Gastroesophageal sphincter (tissue), 3 donors: Measurements from ENCODE around the gene GAB4.

Experiments used
- EP300 ChIP-seq: sonication (generic); formaldehyde crosslinking; IDR thresholded peaks from one replicate; pipeline ENCODE4 v1.6.1; 2017; ENCODE audit warnings: antibody characterized with exemption, mild to moderate bottlenecking
- POLR2A ChIP-seq, 2 donors: fragments of 450-650 bp; IDR thresholded peaks; one replicate each; pipeline ENCODE4 v1.6.1; 2017; ENCODE audit warnings: antibody characterized with exemption in 2 of 2, mild to moderate bottlenecking in 2 of 2, moderate library complexity in 1 of 2
- TF ChIP-seq, protein P1 (sequence below), 4 experiments: fragments of 200-600 bp in 2 of 4; fragments of 450-650 bp in 2 of 4; sonication (generic) in 1 of 4; IDR thresholded peaks; one replicate each; pipeline ENCODE4 v1.5.1; 2017 to 2019; ENCODE audit warnings: antibody characterized with exemption in 4 of 4, mild to moderate bottlenecking in 2 of 4, moderate library complexity in 2 of 4

DNA sequence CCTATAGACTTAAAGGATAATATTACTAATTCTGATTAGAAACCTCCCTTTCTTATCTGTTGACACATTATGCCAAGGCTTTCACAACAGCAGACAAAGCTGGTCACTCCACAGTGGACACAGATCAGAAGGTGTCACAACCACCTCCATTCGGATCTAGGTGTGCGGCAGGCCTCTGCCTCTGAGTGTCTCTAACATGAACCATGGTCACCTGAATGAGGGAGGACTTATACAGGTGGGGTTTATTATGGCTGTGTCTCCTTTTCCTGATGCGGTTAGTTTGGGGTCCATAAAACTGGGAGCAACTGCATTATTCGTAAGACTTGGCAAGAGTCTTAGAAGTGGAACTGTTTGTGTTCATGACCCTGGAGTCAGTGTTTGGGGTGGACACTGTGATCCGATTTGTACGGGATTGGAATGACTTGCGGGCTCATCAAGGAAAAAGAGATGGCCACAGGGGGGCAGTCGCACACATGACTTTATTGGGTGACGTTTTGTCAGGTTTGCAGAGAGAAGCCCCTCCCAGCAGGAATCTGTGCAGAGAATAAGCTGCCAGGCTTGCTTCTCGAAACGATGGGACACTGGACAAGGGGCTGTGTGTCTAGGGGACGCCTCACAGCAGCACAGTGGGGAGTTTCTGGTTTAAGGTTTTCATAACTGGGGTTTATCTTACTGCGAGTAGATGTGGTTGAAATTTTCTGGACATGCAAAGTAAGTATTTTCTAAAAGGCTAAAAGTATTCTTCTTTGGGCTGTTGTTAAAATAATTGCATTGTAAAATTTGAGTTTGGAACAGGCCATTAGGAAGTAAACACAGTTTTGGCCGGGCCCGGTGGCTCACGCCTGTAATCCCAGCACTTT lies 90.6 kb downstream of the GAB4 start:
- TF ChIP-seq, protein P1, sequence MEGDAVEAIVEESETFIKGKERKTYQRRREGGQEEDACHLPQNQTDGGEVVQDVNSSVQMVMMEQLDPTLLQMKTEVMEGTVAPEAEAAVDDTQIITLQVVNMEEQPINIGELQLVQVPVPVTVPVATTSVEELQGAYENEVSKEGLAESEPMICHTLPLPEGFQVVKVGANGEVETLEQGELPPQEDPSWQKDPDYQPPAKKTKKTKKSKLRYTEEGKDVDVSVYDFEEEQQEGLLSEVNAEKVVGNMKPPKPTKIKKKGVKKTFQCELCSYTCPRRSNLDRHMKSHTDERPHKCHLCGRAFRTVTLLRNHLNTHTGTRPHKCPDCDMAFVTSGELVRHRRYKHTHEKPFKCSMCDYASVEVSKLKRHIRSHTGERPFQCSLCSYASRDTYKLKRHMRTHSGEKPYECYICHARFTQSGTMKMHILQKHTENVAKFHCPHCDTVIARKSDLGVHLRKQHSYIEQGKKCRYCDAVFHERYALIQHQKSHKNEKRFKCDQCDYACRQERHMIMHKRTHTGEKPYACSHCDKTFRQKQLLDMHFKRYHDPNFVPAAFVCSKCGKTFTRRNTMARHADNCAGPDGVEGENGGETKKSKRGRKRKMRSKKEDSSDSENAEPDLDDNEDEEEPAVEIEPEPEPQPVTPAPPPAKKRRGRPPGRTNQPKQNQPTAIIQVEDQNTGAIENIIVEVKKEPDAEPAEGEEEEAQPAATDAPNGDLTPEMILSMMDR (IDR thresholded peaks at IDR 0.05): peak in 2 of 4 experiments; percentile 39 to 58
- no peak for TF ChIP-seq EP300
- no peak for TF ChIP-seq POLR2A (IDR thresholded peaks at IDR 0.05)
